ENCODE results near the gene RPP25L.

GRCh38 chr9:34601937-34602573 is 9.8 kb downstream of the RPP25L start:
- TF ChIP-seq CTCF (IDR thresholded peaks at IDR 0.05) = no peak
- no peak for TF ChIP-seq POLR2A (IDR thresholded peaks at IDR 0.05)

All from breast epithelium (tissue), 3 donors.